Measurements from ENCODE around the gene WNT6. TPM values are rescaled to one million over a fixed set of nuclear protein-coding genes. Genes with fewer than 3 reads are reported as not detected.

WNT6 gene
- total RNA-seq, 2 experiments from 2014 or later, result not detected

DNA sequence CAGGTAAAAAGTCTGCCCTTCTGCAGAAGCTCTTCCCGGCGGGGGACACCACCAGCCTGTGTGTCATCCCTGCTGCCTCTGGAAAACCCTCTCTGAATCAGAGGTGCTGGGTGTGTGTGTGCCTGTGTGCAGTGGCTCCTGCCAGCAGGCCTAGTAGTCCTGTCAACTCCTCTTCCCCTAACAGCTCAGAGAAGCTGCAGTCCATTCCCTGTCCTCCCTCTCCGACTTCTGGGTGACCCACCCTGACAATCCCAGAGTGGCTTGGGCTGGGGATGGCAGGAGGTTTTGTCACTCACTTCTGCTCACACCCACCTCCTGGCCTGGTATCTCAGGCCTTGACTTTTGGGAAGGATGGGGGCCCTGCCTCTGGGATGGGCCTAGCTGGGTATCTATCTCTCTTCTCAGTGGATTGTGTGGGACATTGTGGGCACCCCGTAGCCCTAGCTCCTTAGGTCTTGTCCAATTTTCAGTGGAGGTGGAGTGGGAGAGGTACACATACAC is 23.3 kb downstream of the WNT6 start:
- DNase-seq, result peak; percentile 60
- peaks cover 13% of the 10 kb centered on the region for H3K27me3 Mint-ChIP-seq (ENCODE audit: low read depth)
- no peaks in the 10 kb centered on the region for H3K36me3 Mint-ChIP-seq (ENCODE audit: low read depth)
- intact Hi-C loops (cut with micrococcal nuclease), result loop anchor here (5.0 kb wide), 2 partner anchors 294 to 369 kb away; partner anchors contain the start of genes CNPPD1, RETREG2, TUBA4A and TUBA4B
- CTCF ChIA-PET, result interaction anchor here (0.5 to 19.0 kb wide), 2 partner anchors 16 to 31 kb away, joined by 3 to 947 read pairs; no protein-coding TSS in a partner anchor
- H3K27ac Mint-ChIP-seq, result no peak overlapping the region
- H3K4me1 Mint-ChIP-seq (ENCODE audit: low read depth), result peaks cover 45% of the 10 kb centered on the region
- no peaks in the 10 kb centered on the region for H3K9me3 Mint-ChIP-seq
- peak overlapping the region; percentile 49 for H3K4me3 Mint-ChIP-seq

DNA sequence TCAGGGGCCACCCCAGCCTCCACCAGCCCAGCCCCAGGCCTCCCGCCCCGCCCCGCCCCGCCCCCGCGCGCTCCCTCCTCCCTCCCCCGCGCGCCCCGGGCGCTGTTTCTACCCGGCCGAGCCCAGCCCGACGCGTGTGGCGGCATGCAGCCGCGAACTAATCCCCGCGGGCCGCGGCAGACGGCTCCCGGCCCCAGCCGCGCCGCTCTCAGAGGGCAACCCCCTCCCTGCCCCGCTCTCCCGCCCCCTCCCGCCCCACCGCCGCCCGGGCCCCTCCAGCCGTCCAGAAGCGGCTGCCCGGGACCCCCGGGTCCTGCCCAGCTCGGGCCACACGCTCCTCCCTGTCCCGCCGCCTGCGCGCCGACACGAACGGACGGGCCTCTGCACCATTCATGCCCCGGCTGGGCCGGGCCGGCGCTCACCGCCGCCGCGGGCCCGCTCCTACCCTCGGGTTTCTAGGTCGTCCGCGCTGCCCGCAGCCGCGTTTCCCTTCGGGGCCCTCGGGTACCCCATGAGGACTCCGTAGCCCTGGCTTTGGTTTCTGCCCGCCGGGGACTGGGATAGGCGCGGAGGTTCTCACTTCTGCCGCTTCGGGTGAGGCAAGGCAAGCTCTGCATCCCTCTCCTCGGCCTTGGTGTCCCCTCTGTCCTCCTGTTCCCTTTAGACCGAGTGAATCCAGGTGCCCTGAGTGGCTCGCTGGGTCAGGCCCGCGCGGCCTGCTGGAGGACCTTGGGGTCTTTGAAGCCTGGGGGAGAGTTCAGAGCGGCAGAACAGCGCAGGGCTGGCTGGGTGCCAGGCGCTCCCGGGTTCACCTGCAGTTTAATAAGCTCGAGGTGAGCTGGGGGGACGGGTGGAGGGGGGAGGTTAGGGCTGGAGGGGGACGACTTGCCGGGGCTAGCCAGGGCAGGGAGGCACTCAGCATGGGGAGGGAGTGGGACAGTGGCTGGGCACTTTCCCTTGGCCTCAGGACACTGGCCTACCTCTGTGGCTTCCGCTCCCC is 24.2 kb downstream of the WNT6 start:
- Mint-ChIP-seq H3K9me3 (no peaks in the 10 kb centered on the region), H3K27ac (no peak overlapping the region), H3K36me3 (ENCODE audit: low read depth) (no peaks in the 10 kb centered on the region), H3K4me1 (ENCODE audit: low read depth) (peaks cover 45% of the 10 kb centered on the region), H3K27me3 (ENCODE audit: low read depth) (peaks cover 13% of the 10 kb centered on the region), H3K4me3 (peak overlapping the region; percentile 65)
- CTCF ChIA-PET, result interaction anchor here (0.9 to 19.0 kb wide), 3 partner anchors 12 to 31 kb away, joined by 3 to 947 read pairs (median 3); no protein-coding TSS in a partner anchor
- intact Hi-C loops (cut with micrococcal nuclease), result loop anchor here (5.0 kb wide), 2 partner anchors 294 to 369 kb away; partner anchors contain the start of genes CNPPD1, RETREG2, TUBA4A and TUBA4B
- no peak for DNase-seq

DNA sequence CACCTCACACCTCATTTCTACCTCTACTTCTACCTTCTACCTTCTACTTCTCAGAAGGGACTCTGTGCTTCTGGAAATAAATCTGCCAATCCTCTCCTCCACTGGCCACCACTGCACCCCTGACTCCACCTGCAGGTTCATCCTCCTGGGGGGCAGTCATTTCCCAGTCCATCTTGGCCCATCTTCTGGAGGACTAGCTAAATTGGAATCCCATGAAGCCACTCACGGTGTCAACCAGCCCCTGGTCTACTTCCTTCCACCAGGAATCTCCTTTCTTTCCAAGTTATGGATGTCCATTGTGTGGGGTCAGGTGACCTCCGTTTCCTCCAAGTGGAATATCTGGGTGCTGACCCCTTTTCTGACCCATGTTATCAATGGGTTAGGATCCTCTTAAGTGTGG is 24.9 kb downstream of the WNT6 start:
- no peaks in the 10 kb centered on the region for H3K36me3 Mint-ChIP-seq (ENCODE audit: low read depth)
- peak overlapping the region; percentile 65 for H3K4me3 Mint-ChIP-seq
- intact Hi-C loops (cut with micrococcal nuclease), result loop anchor here (5.0 kb wide), 2 partner anchors 293 to 368 kb away; partner anchors contain the start of genes CNPPD1, RETREG2, TUBA4A and TUBA4B
- no peak for DNase-seq
- no peak overlapping the region for H3K27ac Mint-ChIP-seq
- CTCF ChIA-PET, result interaction anchor here (1.1 to 19.0 kb wide), 4 partner anchors 8 to 410 kb away, joined by 3 to 947 read pairs (median 35); no protein-coding TSS in a partner anchor
- H3K9me3 Mint-ChIP-seq, result no peaks in the 10 kb centered on the region
- H3K27me3 Mint-ChIP-seq (ENCODE audit: low read depth), result peaks cover 13% of the 10 kb centered on the region
- peaks cover 40% of the 10 kb centered on the region for H3K4me1 Mint-ChIP-seq (ENCODE audit: low read depth)

DNA sequence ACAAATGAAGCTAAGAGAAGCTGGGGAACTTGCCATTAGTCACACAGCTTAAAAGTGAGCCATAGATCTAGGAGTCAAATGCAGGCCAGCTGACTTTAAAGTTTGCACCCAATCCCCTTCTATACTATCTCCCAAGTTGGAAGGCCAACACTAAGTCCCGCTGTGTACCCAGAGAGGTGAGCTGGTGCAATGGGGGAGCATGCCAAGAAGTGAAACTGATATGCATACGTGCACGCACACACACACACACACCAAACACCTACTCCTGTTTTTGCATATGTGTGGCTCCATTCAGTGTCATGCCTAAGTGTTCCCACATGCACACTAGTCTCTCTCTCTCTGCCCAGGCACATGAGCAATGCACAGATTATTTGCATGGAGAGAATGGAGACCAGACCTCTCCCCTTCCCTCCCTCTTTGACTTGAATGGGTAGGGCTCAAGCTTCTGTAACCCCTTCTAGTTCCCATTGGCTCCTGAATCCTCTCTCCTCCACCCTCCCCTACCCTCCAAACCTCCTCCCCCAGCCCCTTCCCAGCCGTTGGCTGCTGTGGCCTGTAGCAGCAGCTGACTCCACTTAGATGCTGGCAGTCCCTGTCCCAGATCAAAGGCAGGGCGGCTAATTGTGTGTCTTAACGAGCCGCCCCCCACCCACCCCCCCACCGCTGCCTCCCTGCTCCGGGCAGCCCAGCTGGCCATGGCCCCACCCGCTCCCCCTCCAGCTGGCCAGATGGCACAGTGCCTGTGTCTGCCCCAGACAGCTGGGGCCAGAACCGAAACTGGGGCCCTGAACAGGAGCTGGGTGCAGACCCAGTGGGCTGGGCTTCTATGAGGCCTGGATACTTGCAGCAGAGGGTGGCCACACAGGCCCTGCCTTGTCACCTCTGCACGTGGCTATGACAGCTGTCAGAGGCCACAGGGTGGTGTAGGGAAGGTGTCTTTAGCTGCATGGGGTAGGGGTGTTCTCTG is 26.7 kb downstream of the WNT6 start:
- Mint-ChIP-seq H3K27me3 (ENCODE audit: low read depth) (peaks cover 11% of the 10 kb centered on the region), H3K4me3 (no peak overlapping the region), H3K9me3 (no peaks in the 10 kb centered on the region), H3K36me3 (ENCODE audit: low read depth) (no peaks in the 10 kb centered on the region), H3K4me1 (ENCODE audit: low read depth) (peaks cover 30% of the 10 kb centered on the region), H3K27ac (no peak overlapping the region)
- intact Hi-C loops (cut with micrococcal nuclease), result no loop called here
- no peak for DNase-seq
- CTCF ChIA-PET, result interaction anchor here (0.6 to 19.0 kb wide), 7 partner anchors 7 to 666 kb away, joined by 3 to 947 read pairs (median 6); no protein-coding TSS in a partner anchor

DNA sequence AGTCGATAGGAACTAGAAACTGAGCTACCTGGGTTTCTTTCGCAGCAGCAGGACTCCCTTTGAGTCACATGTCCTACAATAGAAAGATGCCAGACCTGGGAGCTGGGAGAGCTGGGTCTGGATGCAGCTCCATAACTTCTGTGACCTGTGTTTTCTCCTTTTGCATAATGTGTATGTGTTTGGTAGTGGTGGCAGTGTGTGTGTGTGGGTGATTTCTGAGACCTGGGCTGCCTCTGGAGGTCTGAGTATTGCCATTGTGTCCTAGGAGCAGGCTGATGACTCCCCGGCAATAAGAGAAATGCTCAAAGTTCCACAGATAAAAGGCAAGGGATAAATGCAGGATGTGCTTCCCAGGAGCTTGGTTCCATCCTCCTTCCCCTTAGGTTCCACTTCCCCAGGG is 27.5 kb downstream of the WNT6 start:
- no peak overlapping the region for H3K4me3 Mint-ChIP-seq
- CTCF ChIA-PET, result interaction anchor here (0.6 to 19.0 kb wide), 6 partner anchors 8 to 667 kb away, joined by 3 to 947 read pairs (median 9); partner anchors contain the start of gene TTLL4
- H3K36me3 Mint-ChIP-seq (ENCODE audit: low read depth), result no peaks in the 10 kb centered on the region
- intact Hi-C loops (cut with micrococcal nuclease), result no loop called here
- no peak overlapping the region for H3K27ac Mint-ChIP-seq
- peaks cover 6% of the 10 kb centered on the region for H3K27me3 Mint-ChIP-seq (ENCODE audit: low read depth)
- H3K4me1 Mint-ChIP-seq (ENCODE audit: low read depth), result peaks cover 27% of the 10 kb centered on the region
- no peaks in the 10 kb centered on the region for H3K9me3 Mint-ChIP-seq
- DNase-seq, result no peak

DNA sequence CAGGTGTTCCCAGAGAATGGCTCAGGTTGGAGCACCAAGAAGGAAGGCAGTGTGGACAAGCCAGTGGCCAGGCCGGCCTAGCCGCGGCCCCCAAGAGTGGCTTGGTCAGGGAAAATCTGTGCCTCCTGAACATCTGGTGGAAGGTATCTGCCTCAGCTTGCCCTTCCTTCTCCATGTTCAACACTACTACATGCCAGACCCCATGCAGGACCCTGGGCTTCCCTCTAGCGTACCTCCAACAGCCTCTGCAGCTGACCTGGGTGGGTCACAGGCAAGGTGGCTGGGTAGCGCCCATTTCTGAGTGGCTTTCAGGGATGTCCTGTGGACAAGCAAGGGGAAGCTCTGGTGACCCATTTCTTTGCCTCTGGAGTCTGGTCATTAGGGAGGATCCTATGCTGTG is 28.7 kb downstream of the WNT6 start:
- Mint-ChIP-seq H3K27ac (no peak overlapping the region), H3K4me3 (no peak overlapping the region), H3K36me3 (ENCODE audit: low read depth) (no peaks in the 10 kb centered on the region), H3K27me3 (ENCODE audit: low read depth) (no peaks in the 10 kb centered on the region), H3K9me3 (no peaks in the 10 kb centered on the region), H3K4me1 (ENCODE audit: low read depth) (peaks cover 25% of the 10 kb centered on the region)
- DNase-seq, result no peak
- CTCF ChIA-PET, result interaction anchor here (0.6 to 19.0 kb wide), 5 partner anchors 9 to 288 kb away, joined by 3 to 947 read pairs (median 12); partner anchors contain the start of gene CNPPD1
- intact Hi-C loops (cut with micrococcal nuclease), result no loop called here

DNA sequence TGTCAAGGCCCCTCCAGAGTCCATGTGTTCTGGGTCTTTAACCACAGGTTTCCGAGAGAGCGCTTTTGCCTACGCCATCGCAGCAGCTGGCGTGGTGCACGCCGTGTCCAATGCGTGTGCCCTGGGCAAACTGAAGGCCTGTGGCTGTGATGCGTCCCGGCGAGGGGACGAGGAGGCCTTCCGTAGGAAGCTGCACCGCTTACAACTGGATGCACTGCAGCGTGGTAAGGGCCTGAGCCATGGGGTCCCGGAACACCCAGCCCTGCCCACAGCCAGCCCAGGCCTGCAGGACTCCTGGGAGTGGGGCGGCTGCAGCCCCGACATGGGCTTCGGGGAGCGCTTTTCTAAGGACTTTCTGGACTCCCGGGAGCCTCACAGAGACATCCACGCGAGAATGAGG is 30.3 kb downstream of the WNT6 start:
- H3K27me3 Mint-ChIP-seq (ENCODE audit: low read depth), result no peaks in the 10 kb centered on the region
- peaks cover 2% of the 10 kb centered on the region for H3K36me3 Mint-ChIP-seq (ENCODE audit: low read depth)
- H3K4me1 Mint-ChIP-seq (ENCODE audit: low read depth), result peaks cover 34% of the 10 kb centered on the region
- no peak overlapping the region for H3K27ac Mint-ChIP-seq
- H3K9me3 Mint-ChIP-seq, result no peaks in the 10 kb centered on the region
- DNase-seq, result no peak
- intact Hi-C loops (cut with micrococcal nuclease), result loop anchor here (5.0 kb wide), 2 partner anchors 493 to 673 kb away; partner anchors contain the start of genes ARPC2 and CTDSP1
- no peak overlapping the region for H3K4me3 Mint-ChIP-seq
- CTCF ChIA-PET, result interaction anchor here (19.0 to 19.6 kb wide), 2 partner anchors 9 kb away, joined by 947 read pairs; partner anchors contain the start of gene WNT10A

DNA sequence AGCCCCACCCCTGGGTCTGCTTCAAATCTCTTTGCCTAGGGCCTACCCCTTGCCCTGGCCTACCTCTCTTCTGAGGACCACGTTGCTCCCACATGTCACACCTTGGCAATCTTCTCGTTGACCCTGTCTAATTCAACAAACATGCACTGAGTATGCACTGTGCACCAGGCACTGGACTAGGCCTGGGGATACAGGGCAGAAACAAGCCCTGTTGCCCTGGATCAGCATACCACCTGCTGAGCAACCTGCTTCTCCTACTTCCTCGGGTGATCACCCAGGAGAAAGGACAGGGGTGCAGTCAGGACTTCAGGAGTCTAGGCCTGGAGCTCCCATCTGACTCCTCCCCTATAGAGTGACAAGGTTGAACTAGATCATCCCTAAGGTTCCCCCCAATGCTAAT is 30.8 kb downstream of the WNT6 start:
- H3K4me1 Mint-ChIP-seq (ENCODE audit: low read depth), result peaks cover 36% of the 10 kb centered on the region
- H3K27me3 Mint-ChIP-seq (ENCODE audit: low read depth), result no peaks in the 10 kb centered on the region
- H3K27ac Mint-ChIP-seq, result no peak overlapping the region
- H3K36me3 Mint-ChIP-seq (ENCODE audit: low read depth), result peaks cover 2% of the 10 kb centered on the region
- no peaks in the 10 kb centered on the region for H3K9me3 Mint-ChIP-seq
- no peak overlapping the region for H3K4me3 Mint-ChIP-seq
- CTCF ChIA-PET, result interaction anchor here (19.0 to 19.6 kb wide), 2 partner anchors 8 to 9 kb away, joined by 947 read pairs; partner anchors contain the start of gene WNT10A
- intact Hi-C loops (cut with micrococcal nuclease), result loop anchor here (5.0 kb wide), 2 partner anchors 493 to 673 kb away; partner anchors contain the start of genes ARPC2 and CTDSP1
- no peak for DNase-seq

DNA sequence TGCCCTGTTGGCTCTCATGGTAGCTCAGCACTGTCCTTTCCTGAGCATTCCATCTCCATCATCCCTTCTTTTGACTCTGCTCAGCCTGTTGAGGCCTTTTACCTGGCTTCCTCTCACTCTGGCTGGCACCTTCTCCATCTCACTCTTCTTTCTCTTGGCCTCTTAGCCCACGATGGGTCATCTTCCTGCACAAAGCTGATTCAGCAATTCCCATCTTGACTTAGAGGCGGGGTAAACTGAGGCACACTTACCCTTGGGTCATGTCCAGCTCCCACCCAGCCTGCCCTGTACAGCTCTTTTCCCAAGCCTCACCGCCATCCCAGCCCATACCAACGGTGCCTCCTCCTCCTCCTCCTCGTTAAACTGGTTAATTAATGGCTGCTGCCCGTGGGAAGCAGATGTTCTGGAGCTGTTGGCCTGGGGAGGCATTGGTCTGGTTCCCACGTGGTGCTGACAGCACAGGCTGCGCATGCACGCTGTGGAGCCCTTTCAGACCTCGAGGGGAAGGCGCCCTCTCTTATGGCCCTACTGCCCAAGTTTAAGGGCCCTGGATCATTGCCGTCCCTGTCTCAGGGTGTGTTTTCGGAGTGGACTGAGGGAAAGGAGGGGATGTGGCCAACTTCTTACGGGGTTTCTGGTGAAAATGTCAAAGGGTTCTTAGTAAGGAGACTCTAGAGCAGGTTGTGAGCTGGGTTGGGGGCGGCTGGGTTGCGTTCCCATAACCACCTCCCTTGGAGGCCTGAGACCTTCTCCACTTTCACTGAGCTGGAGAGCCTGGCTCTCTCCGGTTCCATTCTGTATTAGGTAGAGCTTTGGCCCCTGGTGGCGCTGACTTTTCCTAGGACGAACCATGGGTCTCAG is 31.9 kb downstream of the WNT6 start:
- H3K27ac Mint-ChIP-seq, result no peak overlapping the region
- no peaks in the 10 kb centered on the region for H3K9me3 Mint-ChIP-seq
- CTCF ChIA-PET, result interaction anchor here (1.0 to 19.6 kb wide), 3 partner anchors 11 to 263 kb away, joined by 3 to 947 read pairs (median 3); partner anchors contain the start of gene WNT10A
- peaks cover 2% of the 10 kb centered on the region for H3K36me3 Mint-ChIP-seq (ENCODE audit: low read depth)
- H3K4me3 Mint-ChIP-seq, result no peak overlapping the region
- no peaks in the 10 kb centered on the region for H3K27me3 Mint-ChIP-seq (ENCODE audit: low read depth)
- intact Hi-C loops (cut with micrococcal nuclease), result loop anchor here (1.0 to 5.0 kb wide), 5 partner anchors 11 to 674 kb away; partner anchors contain the start of genes ARPC2, CTDSP1 and WNT10A
- H3K4me1 Mint-ChIP-seq (ENCODE audit: low read depth), result peaks cover 43% of the 10 kb centered on the region
- no peak for DNase-seq

DNA sequence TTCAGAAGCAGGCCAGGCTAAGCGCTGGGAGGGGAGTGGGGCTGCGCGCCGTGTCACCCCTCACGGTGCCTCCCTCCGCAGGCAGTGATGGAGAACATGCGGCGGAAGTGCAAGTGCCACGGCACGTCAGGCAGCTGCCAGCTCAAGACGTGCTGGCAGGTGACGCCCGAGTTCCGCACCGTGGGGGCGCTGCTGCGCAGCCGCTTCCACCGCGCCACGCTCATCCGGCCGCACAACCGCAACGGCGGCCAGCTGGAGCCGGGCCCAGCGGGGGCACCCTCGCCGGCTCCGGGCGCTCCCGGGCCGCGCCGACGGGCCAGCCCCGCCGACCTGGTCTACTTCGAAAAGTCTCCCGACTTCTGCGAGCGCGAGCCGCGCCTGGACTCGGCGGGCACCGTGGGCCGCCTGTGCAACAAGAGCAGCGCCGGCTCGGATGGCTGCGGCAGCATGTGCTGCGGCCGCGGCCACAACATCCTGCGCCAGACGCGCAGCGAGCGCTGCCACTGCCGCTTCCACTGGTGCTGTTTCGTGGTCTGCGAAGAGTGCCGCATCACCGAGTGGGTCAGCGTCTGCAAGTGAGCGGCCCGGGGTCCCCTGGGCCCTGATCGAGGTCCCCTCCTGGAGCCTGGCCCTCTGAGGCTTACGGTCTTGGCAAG is 33.2 kb downstream of the WNT6 start:
- Mint-ChIP-seq H3K4me1 (ENCODE audit: low read depth) (peaks cover 45% of the 10 kb centered on the region), H3K27ac (peak overlapping the region; percentile 76), H3K4me3 (peak overlapping the region; percentile 75), H3K9me3 (no peaks in the 10 kb centered on the region), H3K36me3 (ENCODE audit: low read depth) (peaks cover 2% of the 10 kb centered on the region), H3K27me3 (ENCODE audit: low read depth) (no peaks in the 10 kb centered on the region)
- CTCF ChIA-PET, result interaction anchor here (0.6 to 19.6 kb wide), 6 partner anchors 9 to 266 kb away, joined by 3 to 947 read pairs (median 3); partner anchors contain the start of gene WNT10A
- intact Hi-C loops (cut with micrococcal nuclease), result loop anchor here (1.0 to 5.0 kb wide), 5 partner anchors 13 to 676 kb away; partner anchors contain the start of genes ARPC2, CTDSP1 and WNT10A
- DNase-seq, result peak; percentile 90
